Limb (tissue), 2 donors: ENCODE data around the gene TAF1C.

ENCODE experiments used
- DNase-seq, 2 donors: peaks; one replicate each; pipeline ENCODE4 v3.0.0-alpha.2; 2016; ENCODE audit errors: extremely low spot score in 2 of 2

Gene TAF1C

DNA sequence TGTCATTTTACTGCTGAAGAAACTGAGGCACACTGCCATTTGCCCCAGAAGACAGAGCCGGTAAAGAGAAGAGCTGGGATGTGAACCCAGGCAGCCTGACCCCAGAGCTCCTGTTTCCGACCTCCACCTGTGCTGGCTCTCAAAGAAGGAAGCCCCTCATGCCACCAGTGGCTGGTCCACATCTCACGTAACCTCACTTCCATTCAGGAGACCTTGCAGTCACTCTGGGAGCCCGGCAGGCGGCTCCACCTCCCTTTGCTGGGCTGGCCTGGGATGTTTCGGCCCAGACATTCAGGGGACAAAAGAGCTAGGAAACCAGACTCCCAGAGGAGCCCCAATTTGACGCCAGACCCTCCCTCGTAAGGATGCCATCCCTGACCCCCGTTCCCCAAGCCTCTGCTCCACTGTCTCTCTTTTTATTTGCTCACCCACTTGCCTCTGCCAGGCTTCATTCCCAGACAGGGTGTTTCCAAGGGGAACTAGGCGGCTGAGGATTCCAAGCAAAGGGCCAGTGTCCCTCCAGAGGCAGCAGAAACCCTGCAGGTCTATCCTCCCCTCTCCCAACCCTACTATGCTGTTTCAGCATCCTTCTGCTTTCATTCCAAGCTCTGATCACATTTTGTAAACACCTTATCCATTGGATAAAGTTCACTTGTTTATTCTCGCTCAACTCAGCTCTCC lies 2.8 kb downstream of the TAF1C start:
- no peak for DNase-seq

DNA sequence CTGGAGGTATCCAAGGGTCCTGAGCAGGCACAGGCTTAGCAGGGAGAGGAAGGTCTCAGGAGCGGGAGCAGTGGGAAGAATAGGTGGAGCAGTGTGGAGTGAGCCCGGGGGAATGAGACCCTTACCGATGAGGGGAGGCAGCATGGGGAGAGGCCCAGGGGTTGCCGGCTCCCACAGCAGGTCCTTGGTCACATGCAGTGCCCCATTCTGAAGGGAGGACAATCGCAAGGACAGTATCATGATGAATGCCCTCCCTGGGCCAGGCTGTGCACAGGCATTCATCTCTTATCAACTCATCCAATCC lies 3.3 kb downstream of the TAF1C start:
- DNase-seq = no peak

DNA sequence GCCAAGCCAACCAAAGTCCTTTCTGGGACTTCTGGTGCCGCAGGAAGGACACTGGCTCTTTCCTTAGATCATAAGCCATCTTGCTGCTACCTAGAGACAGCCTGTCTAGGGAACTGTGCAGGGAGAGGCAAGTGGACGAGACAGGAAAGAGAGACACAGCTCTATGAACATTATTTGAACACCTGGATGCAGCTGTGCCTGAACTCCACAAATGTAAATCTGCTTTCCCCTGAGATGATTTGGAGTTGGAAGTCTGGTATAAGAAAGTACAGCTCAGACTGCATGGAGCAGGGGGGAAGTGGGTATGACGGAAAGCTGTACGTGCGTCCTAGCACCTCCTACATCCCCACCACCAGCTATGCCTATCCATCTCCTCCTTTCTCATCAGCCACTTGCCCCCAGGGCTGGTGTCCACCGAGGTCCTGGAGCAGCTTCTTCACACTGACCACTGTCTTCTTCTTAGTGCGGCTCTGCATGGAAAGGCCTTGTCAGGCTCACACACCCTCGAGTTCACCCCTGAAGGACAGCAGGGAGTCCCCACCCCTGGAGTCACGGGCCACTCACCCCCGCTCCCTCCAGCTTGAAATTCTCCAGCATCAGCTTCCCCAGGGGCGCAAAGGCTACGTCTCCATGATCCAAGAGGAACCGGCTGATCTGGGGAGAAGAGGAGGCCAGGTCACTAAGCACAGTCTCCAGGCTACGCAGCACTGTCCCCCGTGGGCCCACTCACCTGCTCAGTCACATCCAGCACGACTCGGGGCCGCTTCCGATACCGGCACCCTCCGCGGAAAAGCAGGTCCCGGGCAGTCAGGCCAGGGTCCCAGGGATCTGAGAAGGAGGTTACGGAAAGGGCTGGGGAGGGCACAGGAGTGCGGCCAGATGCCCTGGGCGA lies 3.9 kb downstream of the TAF1C start:
- no peak for DNase-seq

DNA sequence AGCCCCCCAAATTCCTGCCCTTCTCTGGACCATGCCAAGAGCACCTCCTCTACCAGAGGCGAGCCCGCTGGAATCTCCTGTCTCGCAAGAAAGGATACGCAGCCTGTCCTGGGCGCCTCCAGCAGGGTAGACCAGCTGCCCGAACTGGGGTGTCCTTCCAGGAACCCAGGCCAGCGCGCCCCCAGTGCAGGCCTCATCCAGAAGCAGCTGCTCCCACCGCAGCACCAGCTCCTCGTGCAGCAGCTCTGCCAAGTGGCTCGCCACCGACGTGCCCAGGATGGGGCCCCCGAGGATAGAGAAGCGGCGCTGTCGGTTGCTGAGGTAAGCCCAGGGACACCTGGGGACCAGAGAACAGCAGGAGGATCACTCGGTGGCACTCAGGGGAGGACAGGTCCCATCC lies 4.8 kb downstream of the TAF1C start:
- no peak for DNase-seq

DNA sequence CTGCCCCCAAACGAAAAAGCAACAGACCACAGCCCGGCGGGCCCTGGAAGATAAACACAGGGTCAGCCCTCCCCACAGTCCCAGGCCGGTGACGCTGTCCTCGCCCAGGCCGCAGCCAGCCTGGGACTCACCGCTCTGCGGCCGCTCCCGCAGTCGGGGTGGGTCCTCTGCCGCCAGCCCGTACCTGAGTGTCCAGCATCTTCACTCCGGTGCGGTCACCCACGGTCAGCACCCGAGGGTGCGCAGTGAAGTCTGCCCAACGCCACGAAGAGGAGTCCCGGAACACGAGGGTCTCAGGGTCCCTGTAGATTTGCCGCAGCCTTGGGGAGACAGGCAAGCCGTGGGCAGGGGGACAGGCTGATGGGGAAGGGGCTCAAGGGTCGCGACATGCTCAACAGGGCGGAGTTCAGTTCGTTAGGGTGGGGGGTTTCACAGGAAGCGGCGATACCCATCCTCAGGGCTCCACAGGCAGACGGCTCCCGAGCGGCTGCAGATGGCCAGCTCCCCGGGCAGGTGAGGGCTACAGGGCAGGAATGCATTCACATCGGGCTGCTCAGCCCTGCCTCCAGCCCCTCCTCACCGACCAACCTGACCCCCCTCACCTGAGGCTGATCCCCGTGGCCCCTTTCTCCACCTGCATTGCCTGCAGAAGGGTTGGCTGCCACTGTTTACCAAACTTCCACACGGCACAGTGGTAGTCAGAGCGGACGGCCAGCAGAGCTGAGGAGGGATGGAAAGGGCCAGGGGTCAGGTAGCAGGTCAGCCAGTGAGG lies 5.5 kb downstream of the TAF1C start:
- DNase-seq = no peak

DNA sequence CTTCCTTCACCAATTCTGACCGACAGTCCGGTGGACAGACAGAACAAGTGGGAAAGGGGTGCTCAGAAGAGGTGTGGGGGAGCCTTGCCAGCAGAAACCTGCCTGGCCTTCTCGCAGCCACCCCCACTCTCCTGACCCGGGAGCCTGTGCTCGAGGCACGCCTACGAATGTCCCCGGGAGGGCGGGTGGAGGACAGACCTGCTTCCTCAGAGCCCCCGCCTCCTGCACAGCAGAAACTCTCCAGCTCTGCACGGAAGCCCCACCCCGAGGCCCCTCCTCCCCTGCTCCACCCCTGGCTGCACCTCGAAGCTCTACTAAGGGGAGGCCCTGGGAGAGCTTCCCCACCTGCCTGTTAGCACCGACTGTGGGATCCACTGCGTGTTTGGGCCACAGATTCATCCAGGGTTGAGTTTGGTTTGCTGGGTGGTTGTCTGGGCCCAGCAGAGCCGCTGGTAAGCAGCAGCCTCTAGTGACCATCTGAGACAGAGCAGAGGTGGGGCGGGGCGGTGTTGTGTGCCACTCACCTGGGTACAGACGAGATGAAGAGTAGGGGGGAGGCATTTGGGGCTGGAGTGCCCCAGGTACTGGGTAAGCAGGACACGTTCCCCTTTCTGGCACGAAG lies 6.2 kb downstream of the TAF1C start:
- no peak for DNase-seq

DNA sequence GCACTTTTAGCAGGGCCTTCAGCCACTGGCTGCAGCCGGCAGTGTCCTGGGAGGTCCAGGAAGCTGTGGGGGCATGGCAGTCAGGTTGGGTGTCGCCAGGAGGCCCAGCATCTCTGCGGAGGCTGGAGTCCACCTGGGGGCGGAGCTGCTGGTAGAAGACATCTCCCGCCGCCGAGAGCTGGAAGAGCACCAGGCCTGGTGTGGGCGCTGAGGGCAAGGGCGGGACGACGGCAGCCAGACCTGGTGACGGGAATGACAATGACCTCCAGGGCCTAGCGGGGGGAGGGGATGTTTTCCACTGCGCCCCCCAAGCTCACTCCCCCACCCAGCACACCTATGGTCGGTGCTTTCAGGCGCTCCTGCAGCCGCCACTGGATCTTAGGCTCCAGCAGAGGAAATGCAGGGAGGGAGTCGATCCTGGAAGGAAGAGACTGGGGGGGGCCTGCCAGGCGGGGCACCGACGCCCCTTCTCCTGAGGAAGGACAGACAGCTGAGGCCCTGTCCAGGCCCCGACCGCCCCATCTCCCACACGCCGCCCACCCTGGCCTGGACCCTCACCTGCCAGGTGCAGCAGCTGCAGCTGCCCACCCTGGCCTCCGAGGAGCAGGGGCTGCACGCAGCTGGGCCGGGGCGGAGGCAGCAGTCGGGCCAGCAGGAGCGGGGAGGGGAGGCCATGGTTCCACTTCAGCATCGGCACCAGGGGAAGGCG lies 7.1 kb downstream of the TAF1C start:
- DNase-seq = no peak

DNA sequence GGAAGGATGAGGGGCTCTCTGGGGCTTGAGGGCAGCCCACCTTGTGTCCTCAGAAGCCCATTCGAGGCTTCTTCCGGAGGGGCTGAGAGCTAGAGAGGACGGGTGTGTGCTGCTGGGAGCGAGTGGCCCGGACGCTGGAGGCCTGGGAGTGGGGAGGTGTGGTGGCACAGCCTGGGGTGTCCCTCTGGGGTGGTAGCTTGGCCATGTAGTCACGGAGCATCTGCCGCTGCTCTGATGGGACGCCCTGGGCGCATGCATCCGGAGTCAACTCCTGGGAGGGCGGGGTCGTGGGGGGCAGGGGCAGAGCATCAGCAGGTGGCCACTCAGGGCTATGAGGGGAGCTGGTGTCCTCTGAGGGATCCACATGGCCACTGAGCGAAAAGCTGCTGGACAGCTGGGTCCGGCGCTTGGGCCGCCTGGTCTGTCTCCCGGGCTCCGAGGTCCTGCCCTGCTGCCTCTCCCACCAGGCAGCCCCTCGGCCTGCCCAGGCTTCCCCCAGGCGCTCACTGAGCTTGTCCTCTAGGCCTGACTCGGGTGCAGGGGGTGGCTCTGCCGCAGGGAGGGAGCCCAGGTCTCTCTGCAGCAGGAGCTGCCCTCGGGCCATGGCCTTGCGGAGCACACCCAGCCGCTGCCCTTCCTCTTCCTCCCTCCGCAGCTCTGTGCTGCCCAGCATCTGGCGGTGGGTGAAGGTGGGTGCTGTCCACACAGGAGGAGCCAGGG lies 7.8 kb downstream of the TAF1C start:
- DNase-seq = no peak

DNA sequence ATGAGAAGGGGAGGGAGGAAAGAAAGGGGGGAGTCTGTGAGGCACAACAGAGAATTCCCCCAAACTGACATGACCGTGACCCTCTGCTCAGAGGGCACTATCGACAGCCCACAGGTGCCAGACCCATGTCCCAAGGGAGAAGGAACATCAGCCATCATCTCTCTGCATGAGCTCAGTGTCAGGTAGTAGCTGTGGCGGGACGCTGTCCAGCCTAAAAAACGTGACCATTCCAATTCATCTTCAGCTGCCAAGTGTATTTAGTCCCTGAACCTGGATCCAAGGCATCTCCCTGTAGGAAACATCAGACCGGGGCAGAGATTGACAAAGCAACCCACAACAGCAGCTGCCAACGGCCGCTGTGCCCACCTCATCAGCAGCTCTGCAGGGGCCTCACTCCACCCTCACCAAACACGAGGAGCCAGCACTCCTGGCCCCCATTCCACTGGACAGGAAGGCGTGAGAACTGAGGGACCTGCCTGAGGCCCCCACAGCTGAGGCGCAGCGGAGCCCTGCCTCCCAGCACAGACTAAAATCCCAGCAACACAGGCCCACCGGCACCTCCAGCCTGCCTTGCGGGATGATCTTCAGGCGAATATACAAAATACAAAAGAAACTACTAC lies 8.6 kb downstream of the TAF1C start:
- DNase-seq = no peak

DNA sequence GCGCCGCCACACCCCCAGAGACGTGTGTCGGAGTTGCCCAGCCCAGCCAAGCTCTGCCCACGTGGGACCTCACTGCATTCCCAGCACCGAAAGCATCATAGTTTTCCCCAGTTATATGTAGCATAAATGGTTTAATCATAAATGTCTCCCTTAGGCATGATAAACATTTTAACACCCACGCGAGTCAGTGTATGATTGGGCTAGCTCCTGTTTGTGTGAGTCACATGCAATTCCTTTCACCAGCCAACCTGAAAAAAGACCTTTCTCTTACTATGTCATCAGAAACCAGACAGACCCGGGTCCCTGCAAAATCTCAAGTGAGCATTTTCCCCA lies 9.2 kb downstream of the TAF1C start:
- DNase-seq = no peak

DNA sequence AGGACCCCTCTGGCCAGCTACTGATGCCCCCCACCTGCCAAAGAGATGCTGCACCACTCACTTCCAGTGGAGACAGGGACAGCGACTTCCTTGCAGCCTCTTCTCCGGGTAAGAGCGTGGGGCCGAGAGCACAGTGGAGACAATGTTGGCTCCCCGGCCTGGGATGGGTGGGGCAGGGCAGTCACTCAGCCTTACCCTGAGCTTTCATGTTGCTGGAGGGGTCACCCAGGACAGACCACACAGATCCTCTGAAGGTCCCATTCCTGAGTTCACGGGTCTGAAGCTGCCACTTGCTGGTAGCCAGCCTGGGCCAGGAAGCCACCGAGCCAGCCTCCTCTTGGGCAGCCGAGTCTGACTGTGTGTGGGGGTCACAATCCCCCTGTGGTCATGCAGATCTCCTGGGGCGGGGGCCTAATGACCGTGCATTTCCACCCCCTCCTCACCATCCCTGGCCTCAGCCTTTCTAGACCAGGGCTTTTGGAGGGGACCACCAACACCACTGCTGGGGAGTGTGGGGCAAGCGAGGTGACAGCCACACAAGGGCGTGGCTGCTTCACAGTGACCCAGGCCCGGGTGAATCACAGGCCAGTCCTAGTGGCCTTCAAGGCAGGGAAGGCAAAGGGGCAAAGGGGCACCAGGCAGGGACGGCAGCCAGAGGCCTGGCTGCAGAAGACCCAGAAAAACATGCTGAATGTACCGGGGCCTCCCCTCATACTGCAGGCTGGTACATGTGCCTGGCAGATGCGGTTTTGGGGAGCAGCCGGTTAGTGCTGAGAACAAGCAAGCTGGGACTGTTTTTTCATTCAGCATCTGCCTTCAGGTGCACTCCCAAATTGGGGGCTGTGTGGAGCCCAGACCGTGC lies 10.4 kb downstream of the TAF1C start:
- DNase-seq = no peak

DNA sequence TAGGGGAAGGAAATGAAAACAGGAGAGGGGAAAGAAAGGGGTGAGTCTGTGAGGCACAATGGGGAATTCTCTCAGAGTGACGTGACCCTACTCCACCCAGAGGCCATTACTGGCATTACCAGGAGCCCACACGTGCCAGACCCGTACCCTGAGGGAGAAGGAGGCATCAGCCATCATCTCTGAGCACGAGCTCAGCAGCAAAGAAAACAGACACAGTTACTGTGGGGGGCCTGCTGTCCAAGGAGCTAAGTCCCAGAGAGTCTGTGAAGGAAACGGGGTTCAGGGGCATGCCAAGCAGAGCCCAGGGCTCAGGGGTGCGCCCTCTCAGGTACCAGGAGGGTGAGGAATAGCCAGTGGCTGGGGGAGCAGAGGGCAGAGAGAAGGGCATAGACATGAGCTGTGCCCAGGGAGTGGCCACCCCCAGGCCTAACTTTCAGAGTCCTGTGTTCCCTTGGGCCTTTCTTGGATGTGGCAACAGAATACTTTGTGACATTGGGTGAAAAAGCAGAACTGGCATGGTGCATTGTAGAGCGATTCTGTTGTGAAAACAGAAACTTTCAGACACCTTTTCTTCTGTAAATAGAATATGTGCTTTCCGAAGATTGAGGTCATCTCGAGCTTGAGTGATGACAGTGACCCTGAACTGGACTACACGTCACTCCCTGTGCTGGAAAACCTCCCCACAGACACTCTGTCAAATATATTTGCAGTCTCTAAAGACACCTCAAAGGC lies 11.3 kb downstream of the TAF1C start:
- peak; percentile 17 to 68 for DNase-seq

DNA sequence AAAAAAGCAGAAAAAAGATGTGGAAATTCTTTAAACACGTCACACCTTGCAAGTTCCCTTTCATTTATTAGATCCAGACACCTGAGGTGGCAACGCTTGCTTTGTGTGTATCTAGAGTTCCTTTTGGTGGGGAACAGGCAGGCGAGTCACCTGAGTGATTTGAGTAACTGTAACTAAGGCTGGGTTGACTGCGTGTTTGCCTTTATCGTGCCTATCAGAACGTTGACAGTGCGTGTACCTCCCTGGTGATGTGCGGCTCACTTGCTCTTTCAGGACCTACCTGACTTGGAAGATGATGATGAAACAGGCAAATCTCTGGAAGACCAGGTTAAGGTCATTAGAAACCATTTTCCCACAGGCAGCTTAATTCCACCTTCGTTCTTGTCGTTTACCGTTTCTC lies 12.5 kb downstream of the TAF1C start:
- no peak for DNase-seq

DNA sequence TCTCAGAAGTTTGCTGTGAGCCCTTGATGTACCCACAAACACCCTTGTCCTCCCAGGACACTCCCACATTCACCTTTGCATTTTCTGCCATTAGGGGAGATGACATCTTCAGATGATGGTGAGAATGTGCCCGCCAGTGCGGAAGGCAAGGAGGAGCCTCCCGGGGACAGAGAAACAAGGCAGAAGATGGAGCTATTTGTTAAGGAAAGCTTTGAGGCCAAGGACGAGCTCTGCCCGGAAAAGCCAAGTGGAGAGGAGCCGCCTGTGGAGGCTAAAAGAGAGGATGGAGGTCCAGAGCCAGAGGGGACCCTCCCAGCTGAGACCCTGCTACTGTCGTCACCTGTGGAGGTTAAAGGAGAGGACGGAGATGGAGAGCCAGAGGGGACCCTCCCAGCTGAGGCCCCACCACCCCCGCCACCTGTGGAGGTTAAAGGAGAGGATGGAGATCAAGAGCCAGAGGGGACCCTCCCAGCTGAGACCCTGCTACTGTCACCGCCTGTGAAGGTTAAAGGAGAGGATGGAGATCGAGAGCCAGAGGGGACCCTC lies 17.0 kb downstream of the TAF1C start:
- DNase-seq = no peak

DNA sequence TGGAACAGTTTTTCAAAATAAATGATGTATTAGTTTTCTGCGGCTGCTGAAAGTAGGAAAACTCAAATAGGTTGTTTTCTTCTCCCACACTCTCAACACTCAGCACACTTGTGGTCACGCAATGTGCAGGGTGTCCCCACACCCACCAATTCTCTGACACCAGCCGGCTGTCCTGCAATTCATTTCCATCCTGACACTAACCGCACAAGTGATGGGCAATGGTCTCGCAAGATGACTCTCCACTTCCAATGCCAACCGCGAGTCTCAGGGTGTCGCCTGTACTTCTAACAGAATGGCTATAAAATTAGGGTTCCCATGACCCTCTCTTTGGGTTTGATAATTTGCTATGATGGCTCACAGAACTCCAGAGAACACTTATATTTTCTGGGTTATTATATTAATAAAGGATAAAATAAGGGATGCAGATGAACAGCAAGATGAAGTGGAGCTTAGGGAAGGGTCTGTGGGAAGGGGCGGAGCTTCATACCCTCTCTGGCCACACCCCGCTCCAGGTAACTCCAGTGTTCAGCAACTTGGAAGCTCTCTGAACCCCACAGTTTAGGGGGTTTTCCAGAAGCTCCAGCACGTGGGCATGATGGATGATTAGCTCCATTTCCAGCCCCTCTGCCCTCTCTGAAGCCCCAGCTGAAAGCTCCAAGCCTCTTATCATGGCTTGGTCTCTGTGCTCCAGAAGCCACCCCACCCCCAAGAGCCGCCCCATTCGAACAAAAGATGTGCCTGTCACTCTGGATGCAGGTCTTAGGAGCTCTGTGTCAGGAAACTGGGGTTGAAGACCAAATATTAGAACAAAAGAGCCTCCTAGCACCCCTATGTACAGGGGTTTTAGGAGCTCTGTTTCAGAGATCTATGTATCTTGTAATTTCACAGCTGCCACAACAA lies 19.8 kb downstream of the TAF1C start:
- DNase-seq = no peak

DNA sequence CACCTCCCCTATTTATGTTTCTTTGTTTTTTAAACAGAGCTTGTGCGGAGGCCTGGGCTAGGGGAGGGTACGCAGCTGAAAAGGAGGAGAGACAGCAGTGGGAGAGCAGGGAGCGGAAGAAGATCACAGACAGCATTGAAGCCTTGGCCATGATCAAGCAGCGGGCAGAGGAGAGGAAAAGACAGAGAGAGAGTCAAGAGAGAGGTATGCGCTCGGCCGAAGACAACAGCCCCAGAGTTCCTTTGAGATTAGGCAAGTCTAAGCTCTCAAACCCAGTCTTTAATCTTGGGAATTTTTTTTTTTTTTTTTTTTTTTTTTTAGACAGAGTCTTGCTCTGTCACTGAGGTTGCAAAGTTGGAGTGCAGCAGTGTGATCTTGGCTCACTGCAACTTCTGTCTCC lies 21.1 kb downstream of the TAF1C start:
- no peak for DNase-seq

DNA sequence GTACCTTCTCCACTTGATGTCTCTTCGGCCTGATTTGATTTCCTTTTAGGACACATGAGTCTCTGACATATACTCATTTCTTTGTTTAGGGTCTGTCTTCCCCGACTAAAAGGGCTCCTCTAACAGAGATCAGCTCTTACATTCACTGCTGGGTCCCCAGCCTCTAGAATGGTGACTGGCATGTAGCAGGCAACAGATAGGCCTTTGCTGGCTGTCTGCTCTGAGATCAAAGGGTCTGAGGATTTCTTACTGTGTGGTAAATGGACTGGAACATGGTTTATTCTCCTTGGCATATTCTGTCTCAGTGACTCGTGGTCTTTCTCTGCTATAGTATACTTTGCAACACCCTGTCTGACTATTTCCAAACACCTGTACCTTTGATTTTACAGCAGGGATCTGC lies 25.1 kb downstream of the TAF1C start:
- no peak for DNase-seq
